HepG2 (cell line): ENCODE results near the gene DQX1. TPM values are rescaled to one million over a fixed set of nuclear protein-coding genes. Genes with fewer than 3 reads are reported as not detected.
A peak's percentile ranks its signal among the peaks of the same experiment; 100 is the strongest.

Source experiments
- BORCS8-MEF2B ChIP-seq: sonication (generic); formaldehyde crosslinking; IDR thresholded peaks from 2 replicates; pipeline ENCODE4 v1.8.0; 2022; ENCODE audit warnings: mild to moderate bottlenecking, missing genetic modification reagents
- BRCA1 ChIP-seq: sonication (generic); formaldehyde crosslinking; IDR thresholded peaks from 2 replicates; pipeline ENCODE4 v1.4.0; 2020; ENCODE audit warnings: missing genetic modification reagents
- CREB1 ChIP-seq, 2 experiments: fragments of 450-650 bp in 1 of 2; IDR thresholded peaks; 2 replicates each; pipeline ENCODE4 v1.6.1; 2016 to 2017; ENCODE audit warnings: control low read depth in 1 of 2, mild to moderate bottlenecking in 1 of 2, missing compliant biosample characterization in 1 of 2, missing genetic modification characterization in 1 of 2
- FLYWCH1 ChIP-seq: sonication (generic); formaldehyde crosslinking; IDR thresholded peaks from 2 replicates; pipeline ENCODE4 v1.8.1; 2023; ENCODE audit warnings: mild to moderate bottlenecking, missing genetic modification reagents
- FOXA1 ChIP-seq, 2 experiments: fragments of 450-650 bp in 1 of 2; sonication (generic) in 1 of 2; formaldehyde crosslinking in 1 of 2; IDR thresholded peaks; 2 replicates each; pipeline versions ENCODE4 v1.4.0 to v1.6.1; 2016 to 2020; ENCODE audit warnings: missing genetic modification reagents in 1 of 2
- HCFC1 ChIP-seq: fragments of 150-350 bp; IDR thresholded peaks from 2 replicates; pipeline ENCODE4 v1.6.1; 2014; ENCODE audit warnings: low read depth, low read length
- HOXD1 ChIP-seq: sonication (generic); formaldehyde crosslinking; IDR thresholded peaks from 2 replicates; pipeline ENCODE4 v1.5.0; 2020; ENCODE audit warnings: missing genetic modification reagents
- MATR3 ChIP-seq: sonication (generic); formaldehyde crosslinking; IDR thresholded peaks from 2 replicates; pipeline ENCODE4 v1.4.0; 2020; ENCODE audit warnings: missing genetic modification reagents
- MYNN ChIP-seq: sonication (generic); formaldehyde crosslinking; IDR thresholded peaks from 2 replicates; pipeline ENCODE4 v1.4.0; 2020; ENCODE audit warnings: mild to moderate bottlenecking, low read depth, missing genetic modification reagents
- NCOR1 ChIP-seq: fragments of 200-600 bp; sonication (generic); IDR thresholded peaks from 2 replicates; pipeline ENCODE4 v1.7.0; 2017; ENCODE audit warnings: antibody characterized with exemption, low read length, borderline replicate concordance
- NR2F6 ChIP-seq, 2 experiments: IDR thresholded peaks; 2 replicates each; pipeline ENCODE4 v1.6.1; 2016; ENCODE audit warnings: antibody characterized with exemption in 1 of 2, mild to moderate bottlenecking in 1 of 2
- PPARG ChIP-seq: conservative IDR thresholded peaks from 2 replicates; pipeline ENCODE4 v1.6.1; 2016; ENCODE audit warnings: missing biosample characterization, missing genetic modification reagents
- RXRB ChIP-seq: IDR thresholded peaks from 2 replicates; pipeline ENCODE4 v1.6.1; 2016; ENCODE audit warnings: borderline replicate concordance, missing genetic modification reagents, missing compliant biosample characterization
- SP2 ChIP-seq: sonication (generic); formaldehyde crosslinking; IDR thresholded peaks from 2 replicates; pipeline ENCODE4 v1.5.1; 2020; ENCODE audit warnings: mild to moderate bottlenecking, missing genetic modification reagents
- SPEN ChIP-seq: sonication (generic); formaldehyde crosslinking; IDR thresholded peaks from 2 replicates; pipeline ENCODE4 v1.5.1; 2020; ENCODE audit warnings: low read depth, mild to moderate bottlenecking, missing genetic modification reagents
- SYNCRIP ChIP-seq: fragments of 200-400 bp; formaldehyde crosslinking; IDR thresholded peaks from 2 replicates; pipeline ENCODE4 v1.6.1; 2018; ENCODE audit warnings: mild to moderate bottlenecking, low read depth, low read length; ENCODE audit not compliant: insufficient read depth
- ZFAT ChIP-seq: sonication (generic); formaldehyde crosslinking; conservative IDR thresholded peaks from 2 replicates; pipeline ENCODE4 v1.8.1; 2023; ENCODE audit warnings: missing genetic modification reagents, inconsistent platforms
- ZNF260 ChIP-seq: sonication (generic); formaldehyde crosslinking; IDR thresholded peaks from 2 replicates; pipeline ENCODE4 v1.4.0; 2020; ENCODE audit warnings: missing genetic modification reagents, low read depth, mild to moderate bottlenecking, borderline replicate concordance
- ZNF34 ChIP-seq: sonication (generic); formaldehyde crosslinking; IDR thresholded peaks from 2 replicates; pipeline ENCODE4 v1.4.0; 2020; ENCODE audit warnings: mild to moderate bottlenecking, missing genetic modification reagents, borderline replicate concordance
- ZNF563 ChIP-seq: sonication (generic); formaldehyde crosslinking; IDR thresholded peaks from 2 replicates; pipeline ENCODE4 v1.8.0; 2022; ENCODE audit warnings: mild to moderate bottlenecking, moderate library complexity, missing genetic modification reagents
- polyA plus RNA-seq, 8 experiments: library from polyadenylated mRNA; depleted of rRNA in 3 of 8; stranded (reverse) in 7 of 8; unstranded in 1 of 8; fragments of >200 nt; fragmentation: Illumina TruSeq in 4 of 8; extraction: Trizol in 4 of 8; gene quantifications; 2 replicates each; pipeline versions ENCODE4 v1.2.1 to v1.2.3, GENCODE V29; 2011 to 2016; ENCODE audit warnings: low read depth in 4 of 8, missing spikeins in 1 of 8, mixed read lengths in 1 of 8; ENCODE audit not compliant: insufficient read depth in 1 of 8
- total RNA-seq, 5 experiments: library from RNA; depleted of rRNA; stranded (reverse); fragments of >200 nt; fragmentation: Illumina TruSeq; extraction: Trizol; gene quantifications; 2 replicates each; pipeline ENCODE4 v1.2.3, GENCODE V29; 2016; ENCODE audit warnings: low read depth in 1 of 5
- TF ChIP-seq, protein P1 (sequence below): sonication (generic); formaldehyde crosslinking; IDR thresholded peaks from 2 replicates; pipeline ENCODE4 v1.4.0; 2020; ENCODE audit warnings: low read depth, missing genetic modification reagents
- TF ChIP-seq, protein P2 (sequence below): sonication (generic); formaldehyde crosslinking; IDR thresholded peaks from 2 replicates; pipeline ENCODE4 v1.5.0; 2020; ENCODE audit warnings: missing genetic modification reagents
- TF ChIP-seq, protein P3 (sequence below): sonication (generic); formaldehyde crosslinking; IDR thresholded peaks from 2 replicates; pipeline ENCODE4 v1.5.0; 2020; ENCODE audit warnings: missing genetic modification reagents
- TF ChIP-seq, protein P4 (sequence below): IDR thresholded peaks from 2 replicates; pipeline ENCODE4 v1.6.1; 2012; ENCODE audit warnings: inconsistent platforms

Gene DQX1
- total and polyA plus RNA-seq, 2 of the 13 experiments (the other 11 are each of a cell fraction or from before 2014, with no cell fraction given), result 27.6 to 89.8 TPM

DNA sequence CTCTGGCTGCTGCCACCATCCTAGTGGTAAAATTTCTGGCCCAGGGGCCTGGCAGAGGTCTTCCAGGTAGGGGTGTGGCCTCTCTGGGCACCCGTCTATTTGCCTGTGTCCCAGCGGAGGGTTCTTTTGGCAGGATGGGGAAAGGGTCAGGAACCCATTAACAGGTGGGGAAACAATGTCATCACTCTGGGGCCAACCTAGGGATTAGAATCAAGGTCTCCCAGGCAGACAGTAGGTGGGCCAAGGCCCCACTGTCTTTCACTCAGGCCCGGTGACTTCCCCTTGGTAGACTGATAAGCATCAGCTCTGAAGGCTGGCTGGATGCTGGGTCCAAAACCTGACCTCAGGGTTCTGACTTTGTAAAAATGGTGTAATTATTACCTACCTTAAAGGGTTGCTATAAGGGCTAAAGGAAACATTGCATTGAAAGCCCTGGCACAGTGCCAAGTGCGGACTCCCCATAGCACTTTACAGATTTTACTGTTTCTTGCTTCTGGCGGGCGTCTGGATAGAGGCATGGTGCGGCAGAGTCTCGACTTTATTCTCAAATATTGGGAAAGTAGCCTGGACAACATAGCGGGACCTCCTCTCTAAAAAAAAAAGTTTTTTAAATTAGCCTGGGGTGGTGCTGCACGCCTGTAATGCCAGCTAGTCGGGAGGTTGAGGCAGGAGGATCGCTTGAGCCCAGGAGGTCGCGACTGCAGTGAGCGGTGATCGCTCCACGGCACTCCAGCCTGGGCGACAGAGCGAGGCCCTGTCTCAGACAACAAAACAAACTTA is 28.8 kb downstream of the DQX1 start (continued):
- TF ChIP-seq, protein P1, sequence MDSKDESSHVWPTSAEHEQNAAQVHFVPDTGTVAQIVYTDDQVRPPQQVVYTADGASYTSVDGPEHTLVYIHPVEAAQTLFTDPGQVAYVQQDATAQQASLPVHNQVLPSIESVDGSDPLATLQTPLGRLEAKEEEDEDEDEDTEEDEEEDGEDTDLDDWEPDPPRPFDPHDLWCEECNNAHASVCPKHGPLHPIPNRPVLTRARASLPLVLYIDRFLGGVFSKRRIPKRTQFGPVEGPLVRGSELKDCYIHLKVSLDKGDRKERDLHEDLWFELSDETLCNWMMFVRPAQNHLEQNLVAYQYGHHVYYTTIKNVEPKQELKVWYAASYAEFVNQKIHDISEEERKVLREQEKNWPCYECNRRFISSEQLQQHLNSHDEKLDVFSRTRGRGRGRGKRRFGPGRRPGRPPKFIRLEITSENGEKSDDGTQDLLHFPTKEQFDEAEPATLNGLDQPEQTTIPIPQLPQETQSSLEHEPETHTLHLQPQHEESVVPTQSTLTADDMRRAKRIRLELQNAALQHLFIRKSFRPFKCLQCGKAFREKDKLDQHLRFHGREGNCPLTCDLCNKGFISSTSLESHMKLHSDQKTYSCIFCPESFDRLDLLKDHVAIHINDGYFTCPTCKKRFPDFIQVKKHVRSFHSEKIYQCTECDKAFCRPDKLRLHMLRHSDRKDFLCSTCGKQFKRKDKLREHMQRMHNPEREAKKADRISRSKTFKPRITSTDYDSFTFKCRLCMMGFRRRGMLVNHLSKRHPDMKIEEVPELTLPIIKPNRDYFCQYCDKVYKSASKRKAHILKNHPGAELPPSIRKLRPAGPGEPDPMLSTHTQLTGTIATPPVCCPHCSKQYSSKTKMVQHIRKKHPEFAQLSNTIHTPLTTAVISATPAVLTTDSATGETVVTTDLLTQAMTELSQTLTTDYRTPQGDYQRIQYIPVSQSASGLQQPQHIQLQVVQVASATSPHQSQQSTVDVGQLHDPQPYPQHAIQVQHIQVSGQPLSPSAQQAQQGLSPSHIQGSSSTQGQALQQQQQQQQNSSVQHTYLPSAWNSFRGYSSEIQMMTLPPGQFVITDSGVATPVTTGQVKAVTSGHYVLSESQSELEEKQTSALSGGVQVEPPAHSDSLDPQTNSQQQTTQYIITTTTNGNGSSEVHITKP (CRISPR knock-in tag), result no peak
- no peak; the same call in 1 of the 2 replicates for TF ChIP-seq SPEN (CRISPR knock-in tag)
- TF ChIP-seq BORCS8-MEF2B (CRISPR knock-in tag), result peak; percentile 21; the same call in 1 of the 2 replicates
- TF ChIP-seq PPARG (CRISPR knock-in tag), result peak; percentile 75
- TF ChIP-seq HCFC1, result no peak
- no peak for TF ChIP-seq RXRB
- TF ChIP-seq, protein P2, sequence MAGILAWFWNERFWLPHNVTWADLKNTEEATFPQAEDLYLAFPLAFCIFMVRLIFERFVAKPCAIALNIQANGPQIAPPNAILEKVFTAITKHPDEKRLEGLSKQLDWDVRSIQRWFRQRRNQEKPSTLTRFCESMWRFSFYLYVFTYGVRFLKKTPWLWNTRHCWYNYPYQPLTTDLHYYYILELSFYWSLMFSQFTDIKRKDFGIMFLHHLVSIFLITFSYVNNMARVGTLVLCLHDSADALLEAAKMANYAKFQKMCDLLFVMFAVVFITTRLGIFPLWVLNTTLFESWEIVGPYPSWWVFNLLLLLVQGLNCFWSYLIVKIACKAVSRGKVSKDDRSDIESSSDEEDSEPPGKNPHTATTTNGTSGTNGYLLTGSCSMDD (CRISPR knock-in tag), result no peak
- TF ChIP-seq, protein P3, sequence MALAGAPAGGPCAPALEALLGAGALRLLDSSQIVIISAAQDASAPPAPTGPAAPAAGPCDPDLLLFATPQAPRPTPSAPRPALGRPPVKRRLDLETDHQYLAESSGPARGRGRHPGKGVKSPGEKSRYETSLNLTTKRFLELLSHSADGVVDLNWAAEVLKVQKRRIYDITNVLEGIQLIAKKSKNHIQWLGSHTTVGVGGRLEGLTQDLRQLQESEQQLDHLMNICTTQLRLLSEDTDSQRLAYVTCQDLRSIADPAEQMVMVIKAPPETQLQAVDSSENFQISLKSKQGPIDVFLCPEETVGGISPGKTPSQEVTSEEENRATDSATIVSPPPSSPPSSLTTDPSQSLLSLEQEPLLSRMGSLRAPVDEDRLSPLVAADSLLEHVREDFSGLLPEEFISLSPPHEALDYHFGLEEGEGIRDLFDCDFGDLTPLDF (CRISPR knock-in tag), result no peak; the same call in 1 of the 2 replicates
- TF ChIP-seq ZNF563 (CRISPR knock-in tag), result no peak
- no peak for TF ChIP-seq HOXD1 (CRISPR knock-in tag)
- TF ChIP-seq SYNCRIP, result no peak
- no peak; the same call in 1 of the 2 replicates for TF ChIP-seq ZNF34 (CRISPR knock-in tag)
- TF ChIP-seq NCOR1, result peak; percentile 72; the same call in 1 of the 2 replicates
- TF ChIP-seq ZNF260 (CRISPR knock-in tag), result no peak
- TF ChIP-seq FOXA1 (IDR thresholded peaks at IDR 0.05), result no peak
- TF ChIP-seq FOXA1 (CRISPR knock-in tag; IDR thresholded peaks at IDR 0.05), result no peak
- TF ChIP-seq MATR3, result no peak
- no peak for TF ChIP-seq BRCA1 (CRISPR knock-in tag)
- no peak for TF ChIP-seq SP2 (CRISPR knock-in tag)
- TF ChIP-seq MYNN, result 0 out of 2 replicates have a peak, but pooled peaks have one; percentile 27
- TF ChIP-seq ZFAT, result no peak
- TF ChIP-seq NR2F6 (IDR thresholded peaks at IDR 0.05), result peak; percentile 73
- no peak; the same call in 1 of the 2 replicates for TF ChIP-seq NR2F6 (CRISPR knock-in tag; IDR thresholded peaks at IDR 0.05)
- TF ChIP-seq, protein P4, sequence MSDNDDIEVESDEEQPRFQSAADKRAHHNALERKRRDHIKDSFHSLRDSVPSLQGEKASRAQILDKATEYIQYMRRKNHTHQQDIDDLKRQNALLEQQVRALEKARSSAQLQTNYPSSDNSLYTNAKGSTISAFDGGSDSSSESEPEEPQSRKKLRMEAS, result 0 out of 2 replicates have a peak, but pooled peaks have one; percentile 24
- no peak for TF ChIP-seq CREB1 (IDR thresholded peaks at IDR 0.05)
- TF ChIP-seq CREB1 (CRISPR knock-in tag; IDR thresholded peaks at IDR 0.05), result 0 out of 2 replicates have a peak, but pooled peaks have one; percentile 46
- peak; percentile 82; the same call in 1 of the 2 replicates for TF ChIP-seq FLYWCH1 (CRISPR knock-in tag)
